Panc1 (cell line): ENCODE measurements around the gene CDK6. TPM values are rescaled to one million over a fixed set of nuclear protein-coding genes. Genes with fewer than 3 reads are reported as not detected.

Experiments used
- ATAC-seq: fragments of 200-7000 bp; cut with Tn5 transposase; 2 replicates; pipeline ENCODE4 v1.9.1; 2020; ENCODE audit warnings: mild to moderate bottlenecking, moderate library complexity
- BruUV-seq: library from RNA; stranded (reverse); fragments of 400-500 nt; replicated peaks from 2 replicates; lab custom pipeline; 2021; lab: Mats Ljungman, UMichigan
- CTCF ChIA-PET: fragments of 300-600 bp; sonication (Branson Sonifier 250); formaldehyde crosslinking; loops from one replicate; lab custom pipeline; 2022; ENCODE audit warnings: antibody characterized with exemption; lab: Charles Lee
- POLR2A ChIA-PET: fragments of 300-600 bp; sonication (Branson Sonifier 250); formaldehyde crosslinking; loops from one replicate; lab custom pipeline; 2022; ENCODE audit warnings: antibody characterized with exemption; lab: Charles Lee
- DNase-seq: peaks from one replicate; pipeline ENCODE4 v3.0.0-alpha.2; 2010; ENCODE audit warnings: low read depth, low spot score
- H3K27ac ChIP-seq: 2 replicates; pipeline ENCODE4 v1.5.1; 2011; ENCODE audit warnings: mild to moderate bottlenecking, low read length, inconsistent platforms
- H3K27me3 ChIP-seq: fragments of 200-500 bp; sonication (Bioruptor generic); 2 replicates; pipeline ENCODE4 v1.6.0; 2014; ENCODE audit warnings: low read length, inconsistent platforms; ENCODE audit not compliant: control insufficient read depth, insufficient read depth
- H3K36me3 ChIP-seq: fragments of 200-500 bp; sonication (Bioruptor generic); 2 replicates; pipeline ENCODE4 v1.5.1; 2014; ENCODE audit warnings: inconsistent platforms, mild to moderate bottlenecking, low read length, moderate library complexity; ENCODE audit not compliant: control insufficient read depth, insufficient read depth
- H3K4me1 ChIP-seq: 2 replicates; pipeline ENCODE4 v1.5.1; 2011; ENCODE audit warnings: inconsistent platforms, mild to moderate bottlenecking, low read length, moderate library complexity; ENCODE audit not compliant: control insufficient read depth, insufficient read depth
- H3K4me3 ChIP-seq, 2 experiments: 2 replicates each; pipeline ENCODE4 v1.5.1; 2011 to 2012; ENCODE audit warnings: low read depth in 2 of 2, low read length in 2 of 2, mild to moderate bottlenecking in 2 of 2, inconsistent platforms in 1 of 2, moderate library complexity in 1 of 2
- H3K9me3 ChIP-seq: fragments of 200-500 bp; sonication (Bioruptor generic); 2 replicates; pipeline ENCODE4 v1.5.1; 2014; ENCODE audit warnings: low read depth, mild to moderate bottlenecking, inconsistent platforms, low read length, moderate library complexity; ENCODE audit not compliant: control insufficient read depth, insufficient read depth
- CTCF ChIP-seq: fragments of 450-650 bp; IDR thresholded peaks from 2 replicates; pipeline ENCODE4 v1.5.1; 2017; ENCODE audit warnings: mild to moderate bottlenecking
- POLR2AphosphoS5 ChIP-seq: IDR thresholded peaks from 2 replicates; pipeline ENCODE4 v1.6.1; 2012; ENCODE audit warnings: mild to moderate bottlenecking, low read depth, low read length, moderate library complexity
- SIN3A ChIP-seq: IDR thresholded peaks from 2 replicates; pipeline ENCODE4 v1.6.1; 2012; ENCODE audit warnings: low read depth, mild to moderate bottlenecking, low read length, moderate library complexity, borderline replicate concordance; ENCODE audit not compliant: insufficient read depth
- TCF7L2 ChIP-seq: IDR thresholded peaks from 2 replicates; pipeline ENCODE4 v1.6.1; 2011; ENCODE audit warnings: mild to moderate bottlenecking, low read depth, low read length, inconsistent platforms
- in situ Hi-C: cut with HindIII; loops from 2 replicates; pipeline ENCODE4 v1.10.0; 2016; ENCODE audit warnings: low sequenced_read_pairs, low pct_unique_long_range_greater_than_20kb
- intact Hi-C: fragments of 100-400 bp; cut with micrococcal nuclease; formaldehyde crosslinking; loops from one replicate; pipeline ENCODE4 v1.10.0; 2022; ENCODE audit not compliant: unreplicated experiment
- total RNA-seq: library from RNA; stranded (reverse); gene quantifications from one replicate; pipeline ENCODE4 v1.2.1, GENCODE V29; 2021; ENCODE audit not compliant: unreplicated experiment
- TF ChIP-seq, protein P1 (sequence below), 2 experiments: IDR thresholded peaks; 2 replicates each; pipeline ENCODE4 v1.6.1; 2011 to 2012; ENCODE audit warnings: low read depth in 2 of 2, control low read depth in 1 of 2, low read length in 1 of 2, mild to moderate bottlenecking in 1 of 2, moderate library complexity in 1 of 2; ENCODE audit not compliant: insufficient read depth in 1 of 2

Gene CDK6
- total RNA-seq, 1 experiment from 2014 or later: 57.4 TPM

- DNase-seq: no peak
- POLR2A ChIA-PET: no interaction called here
- ATAC-seq: no peak
- CTCF ChIA-PET: no interaction called here
- Histone ChIP-seq H3K27me3 (no peaks in the 10 kb centered on the region), H3K4me1 (0 out of 2 replicates have a peak, but pooled peaks cover 4% of the 10 kb centered on the region), H3K9me3 (no peaks in the 10 kb centered on the region), H3K27ac (no peak overlapping the region), H3K36me3 (peaks cover 4% of the 10 kb centered on the region; the same call in 1 of the 2 replicates), H3K4me3 (no peak overlapping the region)
- no TSS peak for BruUV-seq
- intact Hi-C loops (no loop called here), in situ Hi-C loops (no loop called here)
- TF ChIP-seq, protein P1, sequence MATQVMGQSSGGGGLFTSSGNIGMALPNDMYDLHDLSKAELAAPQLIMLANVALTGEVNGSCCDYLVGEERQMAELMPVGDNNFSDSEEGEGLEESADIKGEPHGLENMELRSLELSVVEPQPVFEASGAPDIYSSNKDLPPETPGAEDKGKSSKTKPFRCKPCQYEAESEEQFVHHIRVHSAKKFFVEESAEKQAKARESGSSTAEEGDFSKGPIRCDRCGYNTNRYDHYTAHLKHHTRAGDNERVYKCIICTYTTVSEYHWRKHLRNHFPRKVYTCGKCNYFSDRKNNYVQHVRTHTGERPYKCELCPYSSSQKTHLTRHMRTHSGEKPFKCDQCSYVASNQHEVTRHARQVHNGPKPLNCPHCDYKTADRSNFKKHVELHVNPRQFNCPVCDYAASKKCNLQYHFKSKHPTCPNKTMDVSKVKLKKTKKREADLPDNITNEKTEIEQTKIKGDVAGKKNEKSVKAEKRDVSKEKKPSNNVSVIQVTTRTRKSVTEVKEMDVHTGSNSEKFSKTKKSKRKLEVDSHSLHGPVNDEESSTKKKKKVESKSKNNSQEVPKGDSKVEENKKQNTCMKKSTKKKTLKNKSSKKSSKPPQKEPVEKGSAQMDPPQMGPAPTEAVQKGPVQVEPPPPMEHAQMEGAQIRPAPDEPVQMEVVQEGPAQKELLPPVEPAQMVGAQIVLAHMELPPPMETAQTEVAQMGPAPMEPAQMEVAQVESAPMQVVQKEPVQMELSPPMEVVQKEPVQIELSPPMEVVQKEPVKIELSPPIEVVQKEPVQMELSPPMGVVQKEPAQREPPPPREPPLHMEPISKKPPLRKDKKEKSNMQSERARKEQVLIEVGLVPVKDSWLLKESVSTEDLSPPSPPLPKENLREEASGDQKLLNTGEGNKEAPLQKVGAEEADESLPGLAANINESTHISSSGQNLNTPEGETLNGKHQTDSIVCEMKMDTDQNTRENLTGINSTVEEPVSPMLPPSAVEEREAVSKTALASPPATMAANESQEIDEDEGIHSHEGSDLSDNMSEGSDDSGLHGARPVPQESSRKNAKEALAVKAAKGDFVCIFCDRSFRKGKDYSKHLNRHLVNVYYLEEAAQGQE (IDR thresholded peaks at IDR 0.05; ENCODE audit: insufficient read depth in 1 of 2, low read depth in 2 of 2, low read length in 1 of 2): no peak
- TF ChIP-seq TCF7L2 (no peak), POLR2AphosphoS5 (no peak), CTCF (no peak), SIN3A (no peak)
These were observed 181.0 kb downstream of the CDK6 start for GRCh38 chr7:92655346-92655884.

DNA sequence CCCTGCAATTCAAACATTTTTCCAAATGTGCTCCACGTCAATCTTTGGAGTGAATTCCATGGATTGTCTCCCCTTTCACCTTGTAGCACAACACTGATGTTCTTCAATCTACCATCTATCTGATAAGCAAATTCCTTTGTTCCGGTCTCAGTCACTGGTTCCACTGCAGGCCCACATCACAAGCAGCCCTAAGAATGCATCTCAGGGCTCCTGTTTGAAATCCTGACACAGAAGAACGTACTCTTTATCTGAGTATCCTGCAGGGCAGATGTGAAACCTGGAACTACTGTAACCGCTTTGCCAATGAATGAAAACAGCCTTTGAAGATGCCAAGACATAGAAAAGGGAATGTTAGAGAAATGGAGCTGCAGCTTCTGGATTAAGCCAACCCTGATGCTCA lies 183.2 kb downstream of the CDK6 start:
- CTCF ChIA-PET: no interaction called here
- DNase-seq: no peak
- ATAC-seq: no peak
- Histone ChIP-seq H3K9me3 (no peaks in the 10 kb centered on the region), H3K27ac (no peak overlapping the region), H3K4me1 (peaks cover 9% of the 10 kb centered on the region), H3K27me3 (no peaks in the 10 kb centered on the region), H3K4me3 (no peak overlapping the region), H3K36me3 (no peaks in the 10 kb centered on the region)
- POLR2A ChIA-PET: no interaction called here
- no TSS peak for BruUV-seq
- in situ Hi-C loops: no loop called here
- intact Hi-C loops: no loop called here
- TF ChIP-seq, protein P1 (IDR thresholded peaks at IDR 0.05; ENCODE audit: insufficient read depth in 1 of 2, low read depth in 2 of 2, low read length in 1 of 2): no peak
- TF ChIP-seq POLR2AphosphoS5: no peak
- no peak for TF ChIP-seq TCF7L2
- no peak for TF ChIP-seq CTCF
- no peak for TF ChIP-seq SIN3A
